SK-N-MC (cell line): ENCODE results near the gene MAP3K7CL.

ENCODE experiments used
- EZH2 ChIP-seq: fragments of 200-600 bp; sonication (generic); IDR thresholded peaks from one replicate; pipeline ENCODE4 v1.6.1; 2017; ENCODE audit warnings: antibody characterized with exemption
- POLR2AphosphoS5 ChIP-seq: IDR thresholded peaks from 2 replicates; pipeline ENCODE4 v1.6.1; 2012; ENCODE audit warnings: mild to moderate bottlenecking, low read depth, low read length, borderline replicate concordance

GRCh38 chr21:29125979-29126378 lies 4.5 kb upstream of the MAP3K7CL start:
- TF ChIP-seq EZH2: no peak
- no peak for TF ChIP-seq POLR2AphosphoS5
